B cell (primary cell): ENCODE results near the gene IL22RA1. TPM values are rescaled to one million over a fixed set of nuclear protein-coding genes. Genes with fewer than 3 reads are reported as not detected.

ENCODE experiments used
- ATAC-seq: fragments of 200-7000 bp; cut with Tn5 transposase; one replicate; pipeline ENCODE4 v1.10.0; 2021; ENCODE audit warnings: low read depth, mild to moderate bottlenecking, moderate number of reproducible peaks, moderate library complexity
- CTCF ChIA-PET: fragments of 350-600 bp; sonication (Branson Sonifier 250); formaldehyde crosslinking; loops from one replicate; lab custom pipeline; 2021; ENCODE audit warnings: antibody characterized with exemption, inconsistent platforms; lab: Charles Lee
- POLR2A ChIA-PET: fragments of 350-600 bp; sonication (Branson Sonifier 250); formaldehyde crosslinking; loops from one replicate; lab custom pipeline; 2021; ENCODE audit warnings: antibody characterized with exemption; lab: Charles Lee
- DNase-seq: peaks from one replicate; pipeline ENCODE4 v3.0.0; 2013
- H2AFZ ChIP-seq: 2 replicates; pipeline ENCODE4 v1.6.1; 2012; ENCODE audit warnings: mild to moderate bottlenecking, low read depth, low read length; ENCODE audit not compliant: insufficient read depth, poor library complexity, severe bottlenecking
- H3K27ac ChIP-seq, 2 donors: 1 replicate in 1 of 2; 2 replicates in 1 of 2; pipeline ENCODE4 v1.5.1; 2012 to 2013; ENCODE audit warnings: low read length in 2 of 2, mild to moderate bottlenecking in 2 of 2, moderate library complexity in 1 of 2
- H3K27me3 ChIP-seq, 4 experiments: fragments of 200-600 bp in 1 of 4; sonication (generic) in 1 of 4; replicated peaks in 1 of 4; 1 replicate in 2 of 4; 2 replicates in 2 of 4; pipeline versions ENCODE4 v1.6.1 to v1.7.0; 2013 to 2016; ENCODE audit warnings: low read length in 3 of 4, mild to moderate bottlenecking in 2 of 4, mixed read lengths in 1 of 4, moderate library complexity in 1 of 4; ENCODE audit not compliant: insufficient read depth in 4 of 4, control insufficient read depth in 3 of 4; ENCODE audit errors: control extremely low read depth in 1 of 4
- H3K36me3 ChIP-seq, 2 experiments: replicated peaks in 1 of 2; 1 replicate in 1 of 2; 2 replicates in 1 of 2; pipeline versions ENCODE4 v1.6.1 to v1.7.1; 2013; ENCODE audit warnings: low read length in 1 of 2; ENCODE audit not compliant: insufficient read depth in 2 of 2, control insufficient read depth in 1 of 2; ENCODE audit errors: control extremely low read depth in 1 of 2, extremely low read depth in 1 of 2
- H3K4me1 ChIP-seq, 2 donors: fragments of 200-600 bp in 1 of 2; sonication (generic) in 1 of 2; 1 replicate in 1 of 2; 2 replicates in 1 of 2; pipeline versions ENCODE4 v1.5.1 to v1.6.1; 2013 to 2017; ENCODE audit warnings: low read length in 2 of 2; ENCODE audit not compliant: control insufficient read depth in 2 of 2, insufficient read depth in 2 of 2
- H3K4me2 ChIP-seq: replicated peaks from 2 replicates; pipeline ENCODE3; 2012; ENCODE audit warnings: mild to moderate bottlenecking, low read depth, low read length; ENCODE audit not compliant: poor library complexity, severe bottlenecking
- H3K4me3 ChIP-seq, 5 experiments: fragments of 200-600 bp in 1 of 5; sonication (generic) in 1 of 5; 1 replicate in 3 of 5; 2 replicates in 2 of 5; pipeline versions ENCODE4 v1.5.1 to v1.7.0; 2011 to 2016; ENCODE audit warnings: low read length in 4 of 5, mild to moderate bottlenecking in 4 of 5, low read depth in 2 of 5, control low read depth in 1 of 5, moderate library complexity in 1 of 5; ENCODE audit not compliant: insufficient read depth in 1 of 5; ENCODE audit errors: control extremely low read depth in 1 of 5, extremely low read depth in 1 of 5
- H3K79me2 ChIP-seq: fragments of 200-600 bp; sonication (generic); one replicate; pipeline ENCODE4 v1.6.0; 2016; ENCODE audit warnings: low read length; ENCODE audit not compliant: control insufficient read depth, insufficient read depth
- H3K9ac ChIP-seq: fragments of 200-600 bp; sonication (generic); 2 replicates; pipeline ENCODE4 v1.6.1; 2017; ENCODE audit warnings: mild to moderate bottlenecking, low read length, moderate library complexity
- H3K9me3 ChIP-seq, 3 donors: one replicate each; pipeline versions ENCODE4 v1.6.1 to v1.7.1; 2013; ENCODE audit warnings: low read length in 2 of 3; ENCODE audit not compliant: control insufficient read depth in 2 of 3, insufficient read depth in 1 of 3; ENCODE audit errors: control extremely low read depth in 1 of 3
- H4K20me1 ChIP-seq: 2 replicates; pipeline ENCODE4 v1.6.0; 2012; ENCODE audit warnings: mild to moderate bottlenecking, low read length; ENCODE audit not compliant: insufficient read depth, control insufficient read depth, poor library complexity, severe bottlenecking
- H3K27ac Mint-ChIP-seq: one replicate; pipeline ENCODE4 v1.8.0; 2021; ENCODE audit warnings: mixed read lengths
- H3K27me3 Mint-ChIP-seq: one replicate; pipeline ENCODE4 v1.8.0; 2021; ENCODE audit warnings: mixed read lengths
- H3K4me1 Mint-ChIP-seq: one replicate; pipeline ENCODE4 v1.8.0; 2021; ENCODE audit warnings: mixed read lengths
- H3K4me3 Mint-ChIP-seq: one replicate; pipeline ENCODE4 v1.8.0; 2021; ENCODE audit warnings: mixed read lengths
- H3K9me3 Mint-ChIP-seq: one replicate; pipeline ENCODE4 v1.8.0; 2022; ENCODE audit warnings: mixed read lengths; ENCODE audit not compliant: insufficient read depth
- CTCF ChIP-seq: fragments of 200-600 bp; IDR thresholded peaks from one replicate; pipeline ENCODE4 v1.8.0; 2022; ENCODE audit warnings: antibody characterized with exemption, mild to moderate bottlenecking
- EZH2 ChIP-seq: IDR thresholded peaks from 2 replicates; pipeline ENCODE4 v1.6.1; 2012; ENCODE audit warnings: borderline replicate concordance, low read depth, mild to moderate bottlenecking, moderate library complexity, low read length; ENCODE audit not compliant: insufficient read depth, poor library complexity, severe bottlenecking
- WGBS: methylation state at CpG from one replicate; pipeline ENCODE4 v1.1.5; 2013; ENCODE audit warnings: missing lambda C conversion rate; ENCODE audit not compliant: insufficient coverage; 5-methylcytosine and 5-hydroxymethylcytosine counted together
- intact Hi-C: fragments of 100-400 bp; cut with micrococcal nuclease; formaldehyde crosslinking; loops from one replicate; pipeline ENCODE4 v1.10.0; 2022
- polyA plus RNA-seq: library from polyadenylated mRNA; depleted of rRNA; stranded (reverse); fragments of >200 nt; gene quantifications from 2 replicates; pipeline ENCODE4 v1.2.3, GENCODE V29; 2012
- total RNA-seq, 2 donors: library from RNA; stranded (reverse); fragments of 120-200 nt in 1 of 2; gene quantifications; 1 replicate in 1 of 2; 2 replicates in 1 of 2; pipeline versions ENCODE4 v1.2.3 to v1.2.4, GENCODE V29; 2013 to 2022

Gene IL22RA1
- total and polyA plus RNA-seq, 2 donors (not counting 1 experiment from before 2014, with no cell fraction given), result 0.10 TPM

GRCh38 chr1:24126672-24127023 lies 16.3 kb downstream of the IL22RA1 start:
- H3K27me3 ChIP-seq, result no peaks in the 10 kb centered on the region
- ChIA-PET CTCF (interaction anchor here (0.9 kb wide), 1 partner anchor 7 kb away, joined by 4 read pairs; no protein-coding TSS in a partner anchor), POLR2A (no interaction called here)
- TF ChIP-seq CTCF (no peak), EZH2 (no peak)
- Mint-ChIP-seq H3K4me3 (no peak overlapping the region), H3K27me3 (peaks cover 14% of the 10 kb centered on the region), H3K27ac (no peak overlapping the region), H3K9me3 (peaks cover 4% of the 10 kb centered on the region), H3K4me1 (no peaks in the 10 kb centered on the region)
- H3K4me1 ChIP-seq, result no peaks in the 10 kb centered on the region
- H3K4me2 ChIP-seq, result no peak overlapping the region
- intact Hi-C loops, result no loop called here
- H3K79me2 ChIP-seq, result no peaks in the 10 kb centered on the region
- H3K9ac ChIP-seq, result no peak overlapping the region
- no peak overlapping the region for H3K4me3 ChIP-seq
- H4K20me1 ChIP-seq, result no peaks in the 10 kb centered on the region
- ATAC-seq (no peak), DNase-seq (no peak)
- no peak overlapping the region for H2AFZ ChIP-seq
- WGBS, result no CpG with 5 or more reads among the region's 5 CpGs
- H3K9me3 ChIP-seq, result peaks cover 1 to 8% (median 7%) of the 10 kb centered on the region in 3 donors
- no peak overlapping the region for H3K27ac ChIP-seq
- no peaks in the 10 kb centered on the region for H3K36me3 ChIP-seq

GRCh38 chr1:24126018-24126671 lies 16.8 kb downstream of the IL22RA1 start:
- no peak overlapping the region for H3K4me3 ChIP-seq
- Mint-ChIP-seq H3K27ac (no peak overlapping the region), H3K4me1 (no peaks in the 10 kb centered on the region), H3K9me3 (peaks cover 2% of the 10 kb centered on the region), H3K4me3 (no peak overlapping the region), H3K27me3 (peaks cover 9% of the 10 kb centered on the region)
- no peaks in the 10 kb centered on the region for H3K36me3 ChIP-seq
- no peak overlapping the region for H3K27ac ChIP-seq
- CTCF ChIA-PET, result interaction anchor here (0.9 kb wide), 1 partner anchor 8 kb away, joined by 4 read pairs; no protein-coding TSS in a partner anchor
- peaks cover 1 to 8% (median 7%) of the 10 kb centered on the region in 3 donors for H3K9me3 ChIP-seq
- H3K4me1 ChIP-seq, result no peaks in the 10 kb centered on the region
- WGBS, result 54% methylated on average over 4 of the region's 6 CpGs
- no peaks in the 10 kb centered on the region for H3K27me3 ChIP-seq
- no peaks in the 10 kb centered on the region for H3K79me2 ChIP-seq
- H2AFZ ChIP-seq, result no peak overlapping the region
- H3K9ac ChIP-seq, result no peak overlapping the region
- POLR2A ChIA-PET, result no interaction called here
- no peaks in the 10 kb centered on the region for H4K20me1 ChIP-seq
- TF ChIP-seq CTCF (no peak), EZH2 (no peak)
- intact Hi-C loops, result no loop called here
- ATAC-seq (no peak), DNase-seq (no peak)
- H3K4me2 ChIP-seq, result no peak overlapping the region
